HG03108 (cell line): Measurements from ENCODE around the gene ADGRD1.
"Not testable (repeated sequence)": the region's sequence is repeated elsewhere in the genome, so short reads cannot be mapped to it uniquely, and the experiment has no call there.

Experiments used
- ATAC-seq: cut with Tn5 transposase; IDR thresholded peaks from one replicate; pipeline ENCODE4 v1.9.1; 2021; ENCODE audit warnings: moderate library complexity; ENCODE audit not compliant: unreplicated experiment

Gene ADGRD1

DNA sequence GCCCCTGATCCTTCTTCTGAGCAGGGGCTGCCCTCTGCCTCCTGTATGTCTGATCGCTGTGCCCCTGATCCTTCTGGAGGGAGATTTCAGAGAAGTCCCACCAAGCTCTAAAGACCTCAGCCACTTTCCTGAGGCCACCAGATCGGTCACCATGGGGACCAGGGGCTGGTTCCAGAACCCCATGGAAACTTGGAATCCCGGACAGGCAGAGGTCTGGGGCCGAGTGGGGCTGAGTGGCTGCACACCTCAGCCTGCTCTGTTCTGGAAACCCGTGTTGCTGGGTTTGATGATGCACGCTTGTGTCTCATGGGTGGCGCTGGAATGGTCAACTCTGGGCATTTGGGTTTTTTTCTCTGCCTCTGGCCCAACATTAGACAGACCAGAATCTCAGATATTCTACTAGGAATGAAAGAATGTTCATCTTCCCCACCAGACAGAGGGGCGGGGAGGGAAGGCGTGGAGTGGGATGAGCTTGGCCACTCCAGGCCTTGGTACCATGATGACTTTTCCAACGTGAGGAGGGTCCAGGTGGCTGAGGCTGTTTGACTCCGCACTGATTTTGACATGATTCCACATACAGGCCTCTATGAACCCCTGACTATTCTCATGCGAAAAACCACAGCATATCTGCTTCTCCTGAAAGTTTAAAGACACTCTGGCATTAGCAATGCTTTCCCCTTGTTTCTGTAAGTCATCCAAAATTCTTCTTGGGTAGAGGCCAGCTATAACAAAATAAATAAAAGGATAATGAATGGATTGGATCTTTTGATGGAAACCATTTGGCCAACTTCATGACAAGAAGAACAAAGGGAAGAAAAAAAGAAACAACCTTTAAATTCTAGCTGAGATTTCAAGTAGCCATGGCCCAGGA, 114.5 kb downstream of the ADGRD1 start:
- no peak for ATAC-seq

- not testable (repeated sequence) for ATAC-seq
These were observed 115.4 kb downstream of the ADGRD1 start for GRCh38 chr12:131068926-131069720.

GRCh38 chr12:131070136-131070535, 116.4 kb downstream of the ADGRD1 start:
- ATAC-seq: not testable (repeated sequence)

GRCh38 chr12:131070668-131071067, 117.0 kb downstream of the ADGRD1 start:
- ATAC-seq: not testable (repeated sequence)

DNA sequence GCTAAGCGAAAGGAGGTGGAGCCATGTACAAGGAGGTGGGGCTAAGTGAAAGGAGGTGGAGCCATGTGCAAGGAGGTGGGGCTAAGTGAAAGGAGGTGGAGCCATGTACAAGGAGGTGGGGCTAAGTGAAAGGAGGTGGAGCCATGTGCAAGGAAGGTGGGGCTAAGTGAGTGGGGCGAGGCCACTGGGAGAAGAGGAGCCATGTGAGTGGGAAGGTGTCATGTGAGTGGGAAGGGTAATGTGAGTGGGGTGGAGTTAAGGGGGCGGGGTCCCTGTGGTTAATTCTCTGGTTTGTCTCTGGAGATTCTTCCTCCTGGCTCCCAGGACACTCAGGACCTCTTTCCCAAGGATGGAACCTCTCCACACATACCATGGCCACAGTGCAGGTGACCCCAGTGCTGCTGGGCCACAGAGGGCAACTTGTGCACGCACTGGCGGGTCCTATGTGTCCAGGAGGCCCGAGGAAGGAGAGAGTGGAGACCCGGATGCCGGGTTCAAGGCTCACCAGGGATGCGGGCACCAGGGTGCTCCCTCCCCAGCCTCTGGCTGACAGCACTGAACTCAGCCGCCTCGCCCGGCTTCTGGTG, 117.6 kb downstream of the ADGRD1 start:
- ATAC-seq: not testable (repeated sequence)

- not testable (repeated sequence) for ATAC-seq
These were observed 118.2 kb downstream of the ADGRD1 start for GRCh38 chr12:131071950-131072349.

GRCh38 chr12:131072451-131073230, 118.9 kb downstream of the ADGRD1 start:
- ATAC-seq: no peak

GRCh38 chr12:131074221-131075083, 120.7 kb downstream of the ADGRD1 start:
- no peak for ATAC-seq

GRCh38 chr12:131075194-131075593, 121.5 kb downstream of the ADGRD1 start:
- ATAC-seq: no peak

DNA sequence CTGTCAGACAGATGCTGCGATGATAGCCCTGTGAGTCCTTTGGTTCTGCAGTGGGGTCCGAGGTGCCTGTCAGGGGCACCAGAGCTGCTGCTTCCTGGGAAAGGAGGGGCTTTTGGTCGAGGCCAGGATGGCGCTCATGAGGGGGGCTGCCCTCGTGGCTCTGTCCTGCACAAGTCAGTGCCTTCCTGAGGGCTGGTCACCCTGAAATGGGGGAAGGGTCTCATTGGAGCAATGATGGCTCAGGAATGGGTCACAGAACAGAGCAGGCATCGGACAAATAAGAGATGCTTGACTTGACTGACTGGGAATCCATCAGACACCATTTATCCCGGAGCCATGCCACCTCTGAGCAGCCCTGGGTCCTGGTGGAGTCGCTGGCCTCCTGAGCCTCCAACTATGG, 121.9 kb downstream of the ADGRD1 start:
- ATAC-seq: no peak

- ATAC-seq: no peak
These were observed 122.6 kb downstream of the ADGRD1 start for GRCh38 chr12:131076296-131076695.

DNA sequence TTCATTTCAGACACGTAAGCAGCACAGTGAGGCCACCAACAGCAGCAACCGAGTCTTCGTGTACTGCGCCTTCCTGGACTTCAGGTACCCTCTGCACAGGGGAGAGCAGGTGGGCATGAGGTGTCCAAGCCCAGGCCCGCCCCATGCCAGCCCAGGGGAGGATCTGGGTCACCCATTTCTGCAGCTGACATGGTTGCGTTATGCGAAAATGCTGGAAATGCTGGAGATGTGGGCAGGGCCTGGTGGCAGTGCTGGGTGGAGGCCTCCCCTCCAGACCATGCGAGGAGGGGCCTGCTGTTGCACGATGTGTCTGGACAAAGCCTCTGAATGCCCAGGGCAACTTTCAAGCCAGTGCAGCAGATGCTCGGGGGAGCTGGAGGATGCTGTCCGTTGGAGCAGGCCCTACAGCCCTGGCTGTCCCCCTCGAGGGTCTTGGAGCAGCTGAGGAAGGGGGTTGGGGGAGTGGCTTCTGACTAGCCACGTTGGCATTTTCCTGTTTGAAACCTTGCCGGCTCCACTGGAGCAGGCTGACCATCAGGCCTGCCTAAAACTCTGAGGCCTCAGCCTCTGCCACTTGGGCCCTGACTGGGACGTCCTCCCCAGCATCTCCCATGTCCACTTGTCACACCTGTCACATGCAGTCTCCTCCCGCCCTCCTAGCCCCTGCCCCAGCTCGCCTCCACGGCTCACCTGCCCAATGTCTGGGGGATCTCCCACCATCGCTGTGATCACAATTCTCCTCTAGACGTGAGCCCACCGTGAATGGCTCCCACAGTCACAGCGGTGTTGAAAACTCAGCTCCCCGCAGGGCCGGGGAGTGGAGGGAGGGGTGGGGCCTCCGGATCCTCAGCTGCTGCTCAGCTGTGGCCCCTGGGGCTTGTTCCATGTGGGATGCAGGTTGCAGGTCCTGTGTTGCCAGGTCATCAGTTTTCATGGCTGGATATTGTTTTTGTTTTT, 123.4 kb downstream of the ADGRD1 start:
- ATAC-seq: no peak

DNA sequence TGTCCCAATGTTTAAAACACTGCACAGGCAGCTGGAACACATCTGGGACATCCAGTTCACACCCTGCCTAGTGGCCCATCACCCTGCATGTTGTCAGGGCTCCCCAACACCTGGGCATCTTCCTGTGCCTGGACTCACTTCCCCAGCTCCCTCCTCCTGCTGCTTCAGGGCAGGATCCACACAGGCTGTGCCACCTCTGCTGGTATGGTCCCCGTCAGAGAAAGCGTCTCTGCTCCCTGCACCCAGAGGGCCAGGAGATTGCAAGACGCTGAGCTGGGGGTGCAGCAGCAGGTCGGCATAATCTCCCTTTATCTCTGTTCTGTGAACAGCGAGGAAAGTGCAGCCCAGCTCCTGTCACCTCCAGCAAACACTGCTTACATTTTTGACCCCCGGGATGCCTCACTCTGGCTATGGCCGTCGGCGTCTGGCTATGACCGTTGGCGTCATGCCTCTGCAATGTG, 124.3 kb downstream of the ADGRD1 start:
- ATAC-seq: no peak

- ATAC-seq: no peak
These were observed 128.8 kb downstream of the ADGRD1 start for GRCh38 chr12:131082290-131083194.

DNA sequence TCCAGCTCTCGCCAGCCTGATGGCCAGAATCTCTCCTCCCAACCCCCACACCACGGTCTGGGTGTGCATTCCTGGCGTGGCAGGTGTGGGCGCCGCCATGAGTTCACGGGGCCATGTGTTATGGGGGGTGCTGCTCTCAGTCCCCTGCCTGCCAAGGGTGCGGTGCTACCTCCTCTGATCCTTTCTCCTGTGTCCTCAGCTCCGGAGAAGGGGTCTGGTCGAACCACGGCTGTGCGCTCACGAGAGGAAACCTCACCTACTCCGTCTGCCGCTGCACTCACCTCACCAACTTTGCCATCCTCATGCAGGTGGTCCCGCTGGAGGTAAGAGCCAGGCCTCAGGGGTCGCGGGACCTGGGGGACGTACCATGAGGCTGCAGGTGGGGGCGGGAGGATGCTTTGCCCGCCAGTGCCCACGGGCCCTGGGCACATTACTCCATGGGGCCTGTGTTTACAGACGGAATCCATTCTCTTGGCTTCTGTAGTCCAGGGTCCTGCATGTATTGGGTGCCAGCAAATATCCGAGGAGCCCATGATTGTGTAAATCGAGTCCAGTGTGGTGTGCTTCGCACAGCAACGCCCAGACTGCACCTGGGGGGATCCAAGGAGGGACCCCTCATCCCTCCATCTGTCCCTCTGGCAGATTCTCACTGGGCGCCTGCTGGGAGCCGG, 130.8 kb downstream of the ADGRD1 start:
- no peak for ATAC-seq

DNA sequence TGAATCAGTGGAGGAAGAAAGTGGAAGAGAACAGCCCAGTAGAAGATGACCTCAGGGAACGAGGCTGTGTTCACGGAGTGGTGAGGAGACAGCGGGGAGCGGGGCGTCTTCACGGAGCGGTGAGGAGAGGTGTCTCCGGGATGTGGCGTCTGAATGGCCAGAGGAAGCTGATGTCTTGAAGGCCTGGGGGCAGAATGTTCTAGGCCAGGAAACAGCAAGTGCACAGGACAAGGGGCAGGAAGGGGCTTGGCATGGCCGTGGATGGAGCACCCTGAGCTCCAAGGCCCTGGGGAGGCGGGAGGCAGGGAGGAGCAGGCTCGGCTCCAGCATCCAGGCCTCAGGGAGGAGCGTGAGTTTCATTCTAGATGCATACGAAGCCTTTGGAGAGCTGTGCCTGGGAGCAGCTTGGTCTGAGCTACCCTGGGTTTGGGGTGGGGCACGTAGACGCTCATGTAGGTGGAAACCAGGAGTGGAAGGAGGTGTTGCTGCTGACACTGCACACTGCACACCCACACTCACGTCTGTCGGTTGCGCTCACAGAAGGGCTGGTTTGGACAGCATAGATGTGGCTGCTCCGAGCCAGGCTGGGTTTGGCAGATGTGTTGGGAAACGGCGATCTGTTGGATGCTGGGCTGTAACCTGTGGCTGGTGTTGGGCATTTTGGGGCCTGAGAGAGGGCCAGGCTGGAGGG, 131.6 kb downstream of the ADGRD1 start:
- ATAC-seq: no peak
